Stimulated activated CD4-positive, alpha-beta T cell treated with anti-CD3 and anti-CD28 coated beads, Interleukin-15, amount 100 ng/mL, for 24 hours (primary cell): Measurements from ENCODE around the gene RUBCN.
"Not testable (repeated sequence)": the region's sequence is repeated elsewhere in the genome, so short reads cannot be mapped to it uniquely, and the experiment has no call there.

ENCODE experiments used
- DNase-seq: peaks from one replicate; pipeline ENCODE4 v3.0.0-alpha.2; 2020

RUBCN gene

GRCh38 chr3:197680955-197681521 is 55.7 kb downstream of the RUBCN start:
- DNase-seq = no peak

DNA sequence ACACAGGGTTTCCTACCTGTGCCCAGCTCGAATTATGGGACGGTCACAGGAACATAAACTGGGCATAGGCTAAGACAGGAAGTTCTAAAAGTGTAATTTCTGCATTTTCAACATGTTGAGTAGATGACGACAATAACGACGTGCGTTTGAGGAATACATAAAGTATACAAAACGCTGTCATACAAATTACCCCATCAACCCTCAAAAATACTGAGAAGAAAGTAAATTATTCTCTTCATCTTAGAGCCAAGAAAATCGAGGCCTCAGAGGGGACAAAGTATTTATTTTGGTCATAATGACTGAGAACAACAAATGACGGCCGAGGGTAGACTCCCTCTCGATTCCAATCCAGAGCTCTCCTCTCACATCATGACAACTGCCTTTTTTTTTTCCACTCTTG is 60.8 kb downstream of the RUBCN start:
- DNase-seq = no peak

DNA sequence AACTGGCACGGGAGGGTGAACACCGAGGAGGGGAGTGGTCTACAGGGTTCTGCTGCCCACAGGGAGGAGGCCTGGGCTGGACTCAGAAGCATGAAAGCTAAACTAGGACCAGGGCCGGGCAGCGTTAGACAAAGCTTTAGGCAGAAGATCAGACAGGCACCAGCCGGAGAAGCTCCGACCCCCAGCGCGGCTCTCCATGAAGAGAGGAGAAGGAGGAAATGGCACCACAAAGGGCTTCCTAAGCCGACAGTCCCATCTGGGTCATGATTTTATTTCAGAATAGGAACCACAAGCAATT is 61.2 kb downstream of the RUBCN start:
- DNase-seq = no peak

GRCh38 chr3:197674741-197675562 is 61.8 kb downstream of the RUBCN start:
- no peak for DNase-seq

DNA sequence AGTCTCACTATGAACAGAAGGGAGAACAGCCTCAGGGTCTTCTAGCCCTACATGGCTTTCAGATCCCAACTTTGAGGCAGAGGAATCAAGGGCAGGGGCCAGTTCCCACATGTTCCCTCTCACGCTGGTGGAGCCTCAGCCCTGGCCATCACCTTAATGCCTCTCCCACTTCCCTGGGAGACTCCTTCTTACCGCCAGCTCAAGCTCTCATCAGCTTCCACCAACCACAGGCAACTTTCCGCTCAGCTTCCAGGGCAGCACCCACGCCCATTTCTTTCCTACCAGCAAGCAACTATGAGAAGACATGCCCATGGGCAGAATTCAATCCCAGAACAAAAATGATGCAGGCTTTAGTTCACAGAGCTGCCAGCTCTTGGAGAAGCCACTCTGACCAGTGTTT is 63.5 kb downstream of the RUBCN start:
- no peak for DNase-seq

DNA sequence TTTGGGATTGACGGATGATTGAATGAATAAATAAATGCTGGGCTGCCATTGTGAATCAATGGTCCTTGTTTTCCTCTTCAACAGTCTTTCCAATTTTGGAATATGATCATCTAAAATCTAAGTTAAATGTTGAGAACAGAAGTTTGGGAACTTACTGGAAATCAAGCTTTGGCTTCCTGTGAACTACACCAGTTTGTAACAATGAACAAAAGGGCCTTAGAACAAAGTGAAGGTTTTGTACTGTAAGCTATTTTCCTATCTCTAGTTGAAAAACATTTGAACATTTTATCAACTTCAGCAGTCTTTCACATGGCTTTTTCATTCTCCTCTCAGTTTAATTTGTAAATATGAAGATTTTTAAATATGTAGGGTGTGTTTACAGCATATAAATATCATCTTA is 66.3 kb downstream of the RUBCN start:
- no peak for DNase-seq

DNA sequence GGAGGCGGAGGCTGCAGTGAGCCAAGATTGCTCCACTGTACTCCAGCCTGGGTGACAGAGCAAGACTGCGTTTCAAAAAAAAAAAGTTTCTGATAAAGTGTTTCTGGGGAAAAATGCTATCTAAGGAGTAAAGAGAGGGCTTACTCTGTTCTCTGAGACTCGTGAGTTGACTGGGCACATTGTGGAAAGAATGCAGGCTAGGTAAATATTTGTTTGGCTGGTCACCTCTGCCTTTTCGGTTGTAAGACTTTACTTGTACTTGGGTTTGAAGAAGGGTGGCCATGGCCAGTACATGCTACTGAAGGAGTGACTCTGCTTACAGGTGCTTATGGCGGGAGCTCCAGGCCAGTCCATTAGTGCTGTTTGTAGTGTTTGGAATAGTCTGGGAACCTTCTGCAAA is 68.7 kb downstream of the RUBCN start:
- no peak for DNase-seq

GRCh38 chr3:197667293-197667692 is 69.4 kb downstream of the RUBCN start:
- DNase-seq = not testable (repeated sequence)

DNA sequence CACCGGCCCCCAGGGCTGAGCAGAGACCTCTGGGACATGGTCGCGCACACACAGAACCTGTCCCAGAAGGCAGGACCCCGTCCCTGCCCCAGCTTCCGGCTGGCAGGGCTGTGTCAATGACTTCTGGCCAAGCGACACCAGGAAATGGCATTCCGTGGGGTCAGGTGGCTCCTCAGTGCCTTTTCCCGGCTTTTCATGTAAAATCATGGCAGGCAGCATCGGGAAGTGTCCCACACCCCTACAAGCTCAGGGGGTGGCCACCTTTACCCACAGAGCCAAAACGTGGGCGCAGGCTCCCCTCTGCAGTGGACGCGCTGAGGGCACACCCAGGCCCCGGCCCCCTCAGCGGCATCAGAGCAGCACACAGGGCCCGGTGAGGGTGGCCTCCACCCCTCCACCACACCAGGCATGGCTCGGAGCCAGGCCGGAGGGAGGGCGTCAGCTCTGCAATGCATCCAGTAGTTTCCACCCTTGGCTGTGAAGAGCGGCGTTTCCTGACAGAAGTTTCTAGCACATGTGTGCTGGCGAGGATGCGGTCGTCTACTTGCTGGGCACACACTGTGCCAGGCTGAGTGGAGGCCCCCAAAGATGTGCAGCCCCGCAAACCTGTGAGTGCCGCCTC is 70.4 kb downstream of the RUBCN start:
- not testable (repeated sequence) for DNase-seq

GRCh38 chr3:197665549-197665948 is 71.2 kb downstream of the RUBCN start:
- DNase-seq = not testable (repeated sequence)

DNA sequence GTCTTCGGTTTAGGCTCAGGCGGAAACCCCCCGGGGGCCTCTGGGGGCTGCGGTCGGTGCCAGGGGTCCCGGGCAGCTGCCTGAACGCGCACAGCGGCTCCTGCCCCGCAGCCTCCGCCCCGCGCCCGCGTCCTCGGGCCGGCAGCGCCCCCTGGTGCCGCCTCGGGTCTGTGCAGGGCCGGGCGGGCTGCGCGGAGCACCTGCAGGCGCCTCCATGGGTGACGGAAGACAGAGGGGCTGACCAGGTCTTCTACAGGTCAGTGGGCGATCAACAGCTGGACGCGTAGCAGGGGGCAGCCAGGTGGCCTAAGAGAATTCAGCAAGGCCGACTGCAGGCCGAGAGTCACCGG is 71.6 kb downstream of the RUBCN start:
- DNase-seq = not testable (repeated sequence)

DNA sequence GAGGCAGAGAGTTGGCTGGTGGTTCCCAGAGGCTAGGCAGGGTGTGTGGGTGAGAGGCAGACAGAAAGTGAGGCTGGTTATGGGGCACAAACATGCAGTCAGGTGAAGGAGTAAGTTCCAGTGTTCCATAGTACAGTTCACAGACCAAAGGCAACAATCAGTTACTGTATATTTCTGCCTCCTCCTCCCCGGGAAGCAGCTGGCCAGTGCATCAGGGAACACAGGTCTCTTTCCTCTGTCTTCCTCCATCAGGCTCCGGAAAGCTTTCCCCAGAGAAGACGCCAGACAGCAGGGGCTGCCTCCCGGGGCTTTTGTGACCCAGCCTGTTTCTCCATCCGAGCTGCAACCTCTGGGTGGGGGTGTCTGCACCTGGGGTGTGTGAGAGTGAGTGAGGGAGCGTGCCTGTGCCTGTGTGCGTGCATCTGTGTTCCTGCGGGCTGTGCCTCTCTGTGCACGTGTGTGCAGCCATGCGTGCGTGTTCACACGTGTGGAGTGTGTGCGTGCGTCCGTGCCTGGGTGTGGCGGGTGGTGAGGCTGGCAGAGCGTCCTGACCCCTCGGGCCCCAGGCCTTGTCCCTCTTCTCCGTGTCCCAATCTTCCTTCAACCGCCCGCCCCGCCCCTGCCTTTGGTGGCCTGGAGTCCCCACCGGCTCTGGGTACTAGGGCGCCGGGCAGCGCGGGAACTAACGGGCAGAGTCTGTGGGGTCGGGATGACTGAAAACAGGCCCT is 72.1 kb downstream of the RUBCN start:
- DNase-seq = peak; percentile 41

- not testable (repeated sequence) for DNase-seq
Measured at GRCh38 chr3:197663367-197664140, 73.2 kb downstream of the RUBCN start.

DNA sequence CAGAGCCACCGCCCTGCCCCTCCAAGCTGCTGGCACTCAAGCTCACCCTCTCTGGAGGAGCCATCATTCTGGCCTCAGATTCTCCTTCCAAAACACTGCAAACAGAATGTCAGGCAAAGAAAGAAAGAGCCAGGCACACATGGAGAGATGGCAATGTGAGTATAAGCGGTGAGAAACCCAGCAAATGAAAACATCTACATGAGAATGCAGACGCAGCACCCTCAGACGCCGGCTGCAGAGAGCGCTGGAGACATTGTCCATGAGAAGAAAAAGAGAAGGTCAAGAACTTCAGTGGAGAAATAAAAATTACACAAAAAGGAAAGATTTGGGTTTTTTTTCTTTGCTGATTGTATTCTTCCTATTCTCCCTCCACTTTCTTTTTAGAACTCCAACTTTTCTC is 74.4 kb downstream of the RUBCN start:
- DNase-seq = not testable (repeated sequence)

- not testable (repeated sequence) for DNase-seq
Measured at GRCh38 chr3:197661874-197662273, 74.8 kb downstream of the RUBCN start.

DNA sequence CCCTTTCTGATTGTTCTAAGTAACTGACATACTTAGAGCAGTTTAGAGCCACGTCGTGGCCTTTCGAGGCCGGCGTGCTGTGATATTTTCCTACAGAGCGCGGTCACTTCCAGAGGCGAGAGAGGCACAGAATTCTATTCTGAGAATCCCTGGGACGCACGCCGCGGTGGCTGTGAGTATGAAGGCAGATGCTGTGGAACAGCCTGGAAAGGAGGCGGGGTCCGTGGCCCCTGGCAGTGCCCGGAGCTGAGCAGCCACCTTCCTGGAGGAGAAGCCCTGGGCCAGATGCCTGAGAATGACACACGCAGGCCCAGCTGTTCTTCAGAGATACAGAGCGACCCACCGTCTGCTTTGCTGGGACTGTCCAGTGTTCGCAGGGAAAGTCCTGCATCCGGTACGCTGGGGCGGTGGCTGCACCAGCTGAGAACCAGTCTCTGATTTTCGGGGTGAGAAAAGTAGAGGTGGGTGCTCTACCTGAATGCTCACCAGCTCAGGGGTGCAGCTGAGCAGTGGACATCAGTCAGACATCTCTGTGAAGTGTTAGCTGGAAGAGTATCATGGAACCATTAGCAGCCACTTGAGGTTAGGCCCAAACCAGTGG is 75.4 kb downstream of the RUBCN start:
- not testable (repeated sequence) for DNase-seq

DNA sequence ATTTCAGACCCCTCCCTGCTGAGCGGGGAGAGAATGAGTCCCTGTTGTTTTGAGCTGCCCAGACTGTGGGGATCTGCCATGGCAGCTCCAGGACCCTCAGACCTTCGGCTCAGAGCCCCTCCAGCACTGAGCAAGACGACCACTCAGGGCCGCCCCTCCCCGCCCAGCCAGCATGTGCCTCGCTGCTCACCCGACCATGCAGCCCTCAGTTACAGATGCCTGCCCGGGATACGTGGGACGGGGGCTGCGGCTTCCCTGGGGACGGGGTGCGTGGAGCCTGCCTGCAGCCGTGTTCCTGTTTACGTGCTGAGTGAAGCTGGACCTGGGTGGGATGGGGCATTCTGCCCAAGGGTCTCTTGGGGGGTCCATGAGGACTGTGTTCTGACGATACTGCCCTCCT is 77.0 kb downstream of the RUBCN start:
- DNase-seq = not testable (repeated sequence)

DNA sequence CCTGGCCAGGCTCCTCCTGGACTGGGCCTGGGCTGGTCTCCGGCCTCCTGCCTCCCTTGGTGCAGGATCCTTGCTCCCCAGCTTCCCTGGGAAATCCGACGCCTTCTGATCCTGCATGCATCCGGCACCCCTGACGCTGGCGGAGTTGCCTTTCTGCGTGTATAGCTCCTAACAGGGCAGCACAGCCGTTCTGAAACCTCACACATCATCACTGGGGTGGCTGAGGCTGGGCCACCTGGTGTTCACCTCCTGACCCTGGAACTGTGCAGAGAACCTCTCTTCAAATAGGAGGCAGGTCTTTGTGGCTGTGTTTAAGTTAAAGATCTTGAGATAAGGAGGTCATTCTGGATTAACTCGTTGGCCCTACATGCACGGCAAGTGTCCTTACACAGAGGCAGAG is 77.6 kb downstream of the RUBCN start:
- not testable (repeated sequence) for DNase-seq

GRCh38 chr3:197658706-197659105 is 78.0 kb downstream of the RUBCN start:
- not testable (repeated sequence) for DNase-seq

DNA sequence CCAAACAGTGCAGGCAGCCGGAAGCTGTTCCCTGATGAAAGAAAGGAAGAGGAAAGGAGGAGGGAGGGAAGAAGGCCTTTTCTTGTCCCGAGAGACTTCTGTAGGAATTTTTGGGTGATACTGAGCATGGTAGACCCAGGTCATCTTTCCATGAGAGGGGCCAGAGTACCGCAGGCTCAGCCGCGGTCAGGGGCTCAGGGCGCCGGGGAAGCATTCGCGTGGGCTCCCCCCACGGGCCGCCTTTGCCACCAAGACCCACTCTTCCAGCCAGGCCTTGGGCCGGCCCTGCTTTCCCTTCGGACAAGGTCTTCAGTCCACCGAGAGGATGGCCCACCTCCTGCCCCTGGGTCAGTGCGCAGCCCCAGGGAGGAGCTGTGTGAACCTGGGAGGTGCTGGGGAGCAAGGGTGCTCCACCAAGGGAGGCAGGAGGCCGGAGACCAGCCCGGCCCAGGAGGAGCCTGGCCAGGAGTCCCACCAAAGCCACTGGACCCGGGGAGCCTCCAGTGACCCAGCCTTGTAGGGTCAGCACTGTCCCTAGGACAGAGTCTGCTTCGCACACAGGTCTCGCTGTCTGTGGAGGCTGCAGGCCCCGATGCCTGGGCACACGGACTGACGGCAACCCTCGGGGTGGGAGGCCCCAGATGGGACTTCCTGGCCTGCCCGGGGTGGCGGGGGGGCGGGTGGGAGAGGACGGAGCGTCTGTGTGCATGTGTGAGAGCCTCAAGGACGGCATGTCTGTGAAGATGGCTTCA is 79.0 kb downstream of the RUBCN start:
- not testable (repeated sequence) for DNase-seq

DNA sequence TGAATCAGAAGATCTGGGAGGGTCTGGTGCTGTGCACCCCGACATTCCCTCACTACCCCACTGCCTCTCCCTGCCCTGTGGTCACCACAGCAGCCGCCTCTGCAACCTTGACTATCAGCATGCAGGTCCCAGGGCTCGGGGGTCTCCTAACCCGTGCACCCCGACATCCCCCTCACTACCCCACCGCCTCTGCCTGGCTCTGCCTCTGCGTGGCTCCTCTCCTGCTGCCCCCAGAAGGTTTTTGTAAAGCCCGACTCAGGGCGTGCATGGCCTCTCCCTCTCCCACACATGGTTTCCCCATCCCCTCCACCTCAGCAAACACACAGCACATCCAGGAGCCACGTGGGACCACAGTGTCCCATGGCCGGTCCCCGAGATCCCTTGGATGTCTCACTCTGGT is 79.7 kb downstream of the RUBCN start:
- DNase-seq = not testable (repeated sequence)

DNA sequence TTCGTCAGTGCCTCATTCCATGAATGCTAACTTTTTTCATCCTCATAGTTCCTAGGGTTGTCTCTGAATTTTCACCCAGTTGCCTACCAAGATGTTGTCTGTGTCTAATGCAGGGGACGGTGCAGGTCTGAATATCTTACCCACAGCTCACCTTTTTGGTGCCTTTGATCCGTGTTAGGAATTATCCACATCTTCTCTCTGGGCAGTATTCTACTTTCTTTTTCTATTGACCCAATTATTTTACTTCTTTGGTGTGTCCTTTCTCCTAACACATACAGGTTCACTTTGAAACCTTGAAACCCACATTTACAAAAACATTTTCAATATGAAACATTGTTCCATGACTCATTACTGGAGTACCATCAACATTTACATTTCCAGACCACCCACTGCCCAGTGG is 80.6 kb downstream of the RUBCN start:
- not testable (repeated sequence) for DNase-seq
